Cardiac muscle cell (in vitro differentiated cells and primary cell): Measurements from ENCODE around the gene PRTFDC1. TPM values are rescaled to one million over a fixed set of nuclear protein-coding genes. Genes with fewer than 3 reads are reported as not detected.
"Not testable (repeated sequence)": the region's sequence is repeated elsewhere in the genome, so short reads cannot be mapped to it uniquely, and the experiment has no call there.

Experiments used
- DNase-seq, 2 donors: peaks; one replicate each; pipeline versions ENCODE4 v3.0.0 to v3.0.0-alpha.2; 2010 to 2017; ENCODE audit warnings: low read depth in 1 of 2, low spot score in 1 of 2
- H3K27ac ChIP-seq: fragments of 200-600 bp; sonication (generic); 2 replicates; pipeline ENCODE4 v1.5.1; 2016
- H3K27me3 ChIP-seq: fragments of 200-600 bp; sonication (generic); 2 replicates; pipeline ENCODE4 v1.6.0; 2016; ENCODE audit warnings: control low read depth
- H3K36me3 ChIP-seq: fragments of 200-600 bp; sonication (generic); 2 replicates; pipeline ENCODE4 v1.5.1; 2016; ENCODE audit warnings: control low read depth
- H3K4me1 ChIP-seq: fragments of 200-600 bp; sonication (generic); 2 replicates; pipeline ENCODE4 v1.8.1; 2017; ENCODE audit warnings: low read depth, mild to moderate bottlenecking, mixed run types
- H3K4me3 ChIP-seq: fragments of 200-600 bp; sonication (generic); 2 replicates; pipeline ENCODE4 v1.5.1; 2016; ENCODE audit warnings: mild to moderate bottlenecking
- H3K9me3 ChIP-seq: fragments of 200-600 bp; sonication (generic); 2 replicates; pipeline ENCODE4 v1.5.1; 2017; ENCODE audit warnings: low read depth, mild to moderate bottlenecking, control low read depth
- CTCF ChIP-seq: IDR thresholded peaks from 2 replicates; pipeline ENCODE4 v1.5.1; 2012; ENCODE audit warnings: low read depth, mild to moderate bottlenecking, low read length
- polyA plus RNA-seq: library from polyadenylated mRNA; unstranded; fragments of >200 nt; fragmentation: Nextera tagmentation; extraction: Ambion mirVana; gene quantifications from 2 replicates; pipeline ENCODE4 v1.2.1, GENCODE V29; 2016
- total RNA-seq: library from RNA; depleted of rRNA; stranded (reverse); fragments of >200 nt; gene quantifications from 2 replicates; pipeline ENCODE4 v1.2.3, GENCODE V29; 2016

PRTFDC1 gene
- total and polyA plus RNA-seq, 2 experiments from 2014 or later: 3.1 to 3.8 TPM

- no peaks in the 10 kb centered on the region for H3K4me1 ChIP-seq
- H3K4me3 ChIP-seq: no peak overlapping the region
- no peak overlapping the region for H3K27ac ChIP-seq
- H3K9me3 ChIP-seq: no peaks in the 10 kb centered on the region
- H3K36me3 ChIP-seq: no peaks in the 10 kb centered on the region
- no peak for TF ChIP-seq CTCF
- no peak for DNase-seq
- no peaks in the 10 kb centered on the region for H3K27me3 ChIP-seq
Measured at GRCh38 chr10:24841530-24841929, 110.9 kb downstream of the PRTFDC1 start.

GRCh38 chr10:24840784-24841183, 111.6 kb downstream of the PRTFDC1 start:
- H3K9me3 ChIP-seq: no peaks in the 10 kb centered on the region
- no peaks in the 10 kb centered on the region for H3K4me1 ChIP-seq
- no peak overlapping the region for H3K27ac ChIP-seq
- TF ChIP-seq CTCF: no peak
- no peaks in the 10 kb centered on the region for H3K36me3 ChIP-seq
- no peak overlapping the region for H3K4me3 ChIP-seq
- no peaks in the 10 kb centered on the region for H3K27me3 ChIP-seq
- DNase-seq: no peak

GRCh38 chr10:24837781-24838180, 114.6 kb downstream of the PRTFDC1 start:
- not testable (repeated sequence) for DNase-seq, H3K4me3 ChIP-seq, H3K4me1 ChIP-seq, H3K27ac ChIP-seq, H3K36me3 ChIP-seq, H3K9me3 ChIP-seq, H3K27me3 ChIP-seq

DNA sequence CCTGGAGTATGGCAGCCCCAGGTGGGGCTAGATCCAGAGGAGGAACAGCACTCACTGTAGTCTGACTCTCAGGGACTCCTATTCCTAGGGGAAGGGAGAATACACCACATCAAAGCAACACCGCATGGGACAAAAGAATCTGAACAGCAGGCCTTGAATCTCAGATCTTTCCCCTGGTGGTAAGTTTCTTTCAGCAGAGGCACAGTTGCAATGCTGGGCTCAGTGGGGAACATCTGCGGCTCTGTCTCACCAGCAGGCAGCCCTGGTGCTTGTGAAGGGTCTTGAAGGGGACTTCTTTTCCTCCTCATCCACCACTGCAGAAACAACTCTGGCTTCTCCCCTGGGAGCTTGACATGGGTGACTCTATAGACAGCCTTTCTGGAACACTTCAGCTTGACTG, 117.5 kb downstream of the PRTFDC1 start:
- no peak for DNase-seq
- TF ChIP-seq CTCF: no peak
- H3K36me3 ChIP-seq: no peaks in the 10 kb centered on the region
- H3K4me1 ChIP-seq: no peaks in the 10 kb centered on the region
- no peaks in the 10 kb centered on the region for H3K27me3 ChIP-seq
- no peak overlapping the region for H3K4me3 ChIP-seq
- no peaks in the 10 kb centered on the region for H3K9me3 ChIP-seq
- no peak overlapping the region for H3K27ac ChIP-seq

DNA sequence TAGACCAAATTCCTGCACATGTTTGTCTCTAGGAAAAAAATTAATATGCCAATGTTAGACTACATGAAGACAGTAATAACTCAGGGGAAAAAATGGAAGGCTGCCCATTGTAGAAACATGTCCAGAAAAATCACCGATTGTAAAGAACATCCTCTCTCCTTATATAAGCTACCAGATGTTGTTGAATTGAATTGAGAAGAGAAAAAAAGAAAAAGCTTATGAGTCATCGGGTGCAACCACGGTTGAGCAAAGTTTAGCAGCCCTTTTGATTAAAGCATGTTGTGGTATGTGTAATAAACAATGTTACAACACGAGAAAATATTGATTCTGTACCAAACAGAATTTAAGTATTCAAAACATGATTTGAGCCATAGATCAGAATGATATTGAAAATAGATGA, 126.4 kb downstream of the PRTFDC1 start:
- TF ChIP-seq CTCF: no peak
- DNase-seq: peak in 1 of 2 donors; percentile 86

GRCh38 chr10:24825551-24825950, 126.9 kb downstream of the PRTFDC1 start:
- Histone ChIP-seq H3K4me1 (no peaks in the 10 kb centered on the region), H3K4me3 (no peak overlapping the region), H3K9me3 (no peaks in the 10 kb centered on the region), H3K27ac (no peak overlapping the region), H3K27me3 (no peaks in the 10 kb centered on the region), H3K36me3 (no peaks in the 10 kb centered on the region)
- DNase-seq: peak in 1 of 2 donors; percentile 54
- TF ChIP-seq CTCF: no peak

More for the DNA sequence above, 126.4 kb downstream of the PRTFDC1 start:
- Histone ChIP-seq H3K27ac (no peak overlapping the region), H3K27me3 (no peaks in the 10 kb centered on the region), H3K9me3 (no peaks in the 10 kb centered on the region), H3K36me3 (no peaks in the 10 kb centered on the region), H3K4me1 (no peaks in the 10 kb centered on the region), H3K4me3 (no peak overlapping the region)
